ENCODE data around the gene SUMO1. TPM values are rescaled to one million over a fixed set of nuclear protein-coding genes. Genes with fewer than 3 reads are reported as not detected.
A peak's percentile ranks its signal among the peaks of the same experiment; 100 is the strongest.

Gene SUMO1
- total and polyA plus RNA-seq, 2 experiments from 2014 or later: 217 to 507 TPM

GRCh38 chr2:202178346-202178958 lies 59.9 kb downstream of the SUMO1 start:
- Mint-ChIP-seq H3K4me1 (no peaks in the 10 kb centered on the region), H3K27me3 (ENCODE audit: insufficient read depth, low read depth, poor library complexity) (peaks cover 6% of the 10 kb centered on the region), H3K4me3 (no peak overlapping the region), H3K9me3 (peaks cover 12% of the 10 kb centered on the region; the same call in 2 of the 3 replicates), H3K36me3 (ENCODE audit: low read depth) (no peaks in the 10 kb centered on the region), H3K27ac (no peak overlapping the region)
- DNase-seq (ENCODE audit: low spot score) (peak; percentile 94), ATAC-seq (peak; percentile 97)
- Histone ChIP-seq H3K27ac (ENCODE audit: low read depth) (no peak overlapping the region), H3K4me3 (no peak overlapping the region), H3K36me3 (ENCODE audit: insufficient read depth) (no peaks in the 10 kb centered on the region), H4K20me1 (replicated peaks; ENCODE audit: insufficient read depth) (no peaks in the 10 kb centered on the region), H2AFZ (no peak overlapping the region), H3K79me2 (replicated peaks; ENCODE audit: insufficient read depth) (no peaks in the 10 kb centered on the region), H3K4me2 (no peak overlapping the region), H3K9me2 (ENCODE audit: insufficient read depth) (no peaks in the 10 kb centered on the region), H3K27me3 (ENCODE audit: insufficient read depth) (no peaks in the 10 kb centered on the region), H3F3A (replicated peaks; ENCODE audit: low read depth) (no peaks in the 10 kb centered on the region), H3K4me1 (ENCODE audit: insufficient read depth) (no peaks in the 10 kb centered on the region)
- TF ChIP-seq EZH2 (IDR thresholded peaks at IDR 0.05; ENCODE audit: low read depth, unreplicated experiment) (no peak), CTCF (conservative IDR thresholded peaks at IDR 0.05; ENCODE audit: low read depth in 2 of 2) (peak; percentile 95)

DNA sequence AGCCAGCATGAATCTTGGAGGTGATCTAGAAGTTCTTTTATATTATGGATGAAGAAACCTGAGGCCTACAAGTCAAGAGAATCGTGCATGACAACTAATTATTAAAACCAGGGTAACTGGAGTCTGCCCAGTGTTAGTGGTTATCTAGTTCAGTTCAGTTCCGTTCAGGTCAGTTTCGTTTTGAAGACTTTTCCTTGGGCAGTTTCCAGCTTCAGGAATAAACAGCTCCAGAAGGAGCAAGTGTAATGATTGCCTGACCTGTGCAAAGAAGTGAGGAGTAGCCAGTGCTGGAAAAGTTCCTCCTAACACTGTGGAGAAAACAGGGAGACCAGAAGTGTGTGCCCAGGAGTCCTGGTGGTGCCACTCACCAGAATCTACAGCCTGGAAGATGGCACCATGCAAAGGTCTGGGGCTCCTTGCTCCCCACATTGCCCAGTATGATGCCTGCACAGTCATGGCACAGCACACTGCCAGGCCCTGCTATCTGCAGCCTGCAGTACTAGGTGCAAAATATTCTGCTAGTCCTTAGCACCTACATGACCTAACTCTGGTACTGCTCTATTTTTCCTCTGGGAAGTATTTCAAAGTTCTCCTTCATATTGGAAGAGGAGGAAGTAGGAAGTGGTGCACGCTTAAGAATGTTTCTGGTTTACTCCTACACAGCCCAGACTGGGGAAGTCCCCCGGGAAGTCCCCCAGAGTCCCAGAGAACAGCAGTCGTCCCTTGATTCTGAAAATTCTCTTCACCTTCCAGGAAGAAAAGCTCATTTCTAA lies 65.8 kb downstream of the SUMO1 start:
- no peaks in the 10 kb centered on the region for H3K36me3 ChIP-seq (ENCODE audit: insufficient read depth)
- H3K36me3 Mint-ChIP-seq (ENCODE audit: low read depth): no peaks in the 10 kb centered on the region
- no peak overlapping the region for H3K4me3 Mint-ChIP-seq
- H3K4me1 ChIP-seq (ENCODE audit: insufficient read depth): peaks cover 12% of the 10 kb centered on the region; the same call in 1 of the 2 replicates
- no peak overlapping the region for H3K4me3 ChIP-seq
- no peaks in the 10 kb centered on the region for H3K79me2 ChIP-seq (replicated peaks; ENCODE audit: insufficient read depth)
- H3K9me3 Mint-ChIP-seq: peaks cover 12% of the 10 kb centered on the region; the same call in 2 of the 3 replicates
- no peak overlapping the region for H3K27ac ChIP-seq (ENCODE audit: low read depth)
- peaks cover 25% of the 10 kb centered on the region for H3K27me3 Mint-ChIP-seq (ENCODE audit: insufficient read depth, low read depth, poor library complexity)
- ATAC-seq: no peak
- H3K27ac Mint-ChIP-seq: no peak overlapping the region
- no peak for DNase-seq (ENCODE audit: low spot score)
- no peaks in the 10 kb centered on the region for H4K20me1 ChIP-seq (replicated peaks; ENCODE audit: insufficient read depth)
- 0 out of 2 replicates have a peak, but pooled peaks cover 4% of the 10 kb centered on the region for H3F3A ChIP-seq (replicated peaks; ENCODE audit: low read depth)
- H3K4me2 ChIP-seq: no peak overlapping the region
- H3K4me1 Mint-ChIP-seq: peaks cover 13% of the 10 kb centered on the region; the same call in 2 of the 3 replicates
- peaks cover 21% of the 10 kb centered on the region for H3K27me3 ChIP-seq (ENCODE audit: insufficient read depth)
- H2AFZ ChIP-seq: no peak overlapping the region; the same call in 1 of the 2 replicates
- no peaks in the 10 kb centered on the region for H3K9me2 ChIP-seq (ENCODE audit: insufficient read depth)
- TF ChIP-seq POLR2AphosphoS5 (IDR thresholded peaks at IDR 0.05; ENCODE audit: low read depth): no peak
- TF ChIP-seq STAT1 (IDR thresholded peaks at IDR 0.05; ENCODE audit: unreplicated experiment): no peak
- no peak for TF ChIP-seq NANOG (IDR thresholded peaks at IDR 0.05; ENCODE audit: borderline replicate concordance)
- TF ChIP-seq REST (IDR thresholded peaks at IDR 0.05; ENCODE audit: unreplicated experiment): no peak
- TF ChIP-seq ZNF462 (CRISPR knock-in tag; IDR thresholded peaks at IDR 0.05): no peak
- TF ChIP-seq CREB1 (CRISPR knock-in tag; IDR thresholded peaks at IDR 0.05; ENCODE audit: low read depth): no peak
- TF ChIP-seq EZH2 (IDR thresholded peaks at IDR 0.05; ENCODE audit: low read depth, unreplicated experiment): no peak
